Breast epithelium (tissue), 3 donors: Measurements from ENCODE around the gene SH2D3A.

ENCODE experiments used
- POLR2A ChIP-seq: fragments of 450-650 bp; IDR thresholded peaks from one replicate; pipeline ENCODE4 v1.6.1; 2016; ENCODE audit warnings: antibody characterized with exemption, mild to moderate bottlenecking, moderate library complexity
- POLR2AphosphoS5 ChIP-seq, 3 donors: sonication (generic); formaldehyde crosslinking; IDR thresholded peaks; one replicate each; pipeline ENCODE4 v1.6.1; 2017; ENCODE audit warnings: antibody characterized with exemption in 3 of 3
- TF ChIP-seq, protein P1 (sequence below), 3 donors: fragments of 450-650 bp; IDR thresholded peaks; one replicate each; pipeline ENCODE4 v1.5.1; 2016 to 2017; ENCODE audit warnings: antibody characterized with exemption in 3 of 3, mild to moderate bottlenecking in 3 of 3, moderate library complexity in 3 of 3

DNA sequence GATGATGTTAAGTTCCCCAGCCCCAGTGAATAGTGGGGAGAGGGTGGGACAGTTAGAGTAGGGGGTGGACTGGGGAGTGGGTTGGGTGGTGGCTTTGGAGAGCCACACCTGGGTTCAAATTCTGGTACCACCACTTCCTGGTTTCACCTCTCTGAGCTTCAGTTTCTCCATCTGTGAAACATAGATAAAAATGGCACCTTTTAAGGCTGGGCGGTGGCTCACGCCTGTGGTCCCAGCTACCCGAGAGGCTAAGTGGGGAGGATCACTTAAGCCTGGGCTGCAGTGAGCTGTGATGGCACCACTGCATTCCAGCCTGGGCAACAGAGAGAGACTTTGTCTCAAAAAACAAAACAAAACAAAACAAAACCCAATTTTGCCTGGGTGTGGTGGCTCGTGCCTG lies 11.2 kb upstream of the SH2D3A start:
- TF ChIP-seq, protein P1, sequence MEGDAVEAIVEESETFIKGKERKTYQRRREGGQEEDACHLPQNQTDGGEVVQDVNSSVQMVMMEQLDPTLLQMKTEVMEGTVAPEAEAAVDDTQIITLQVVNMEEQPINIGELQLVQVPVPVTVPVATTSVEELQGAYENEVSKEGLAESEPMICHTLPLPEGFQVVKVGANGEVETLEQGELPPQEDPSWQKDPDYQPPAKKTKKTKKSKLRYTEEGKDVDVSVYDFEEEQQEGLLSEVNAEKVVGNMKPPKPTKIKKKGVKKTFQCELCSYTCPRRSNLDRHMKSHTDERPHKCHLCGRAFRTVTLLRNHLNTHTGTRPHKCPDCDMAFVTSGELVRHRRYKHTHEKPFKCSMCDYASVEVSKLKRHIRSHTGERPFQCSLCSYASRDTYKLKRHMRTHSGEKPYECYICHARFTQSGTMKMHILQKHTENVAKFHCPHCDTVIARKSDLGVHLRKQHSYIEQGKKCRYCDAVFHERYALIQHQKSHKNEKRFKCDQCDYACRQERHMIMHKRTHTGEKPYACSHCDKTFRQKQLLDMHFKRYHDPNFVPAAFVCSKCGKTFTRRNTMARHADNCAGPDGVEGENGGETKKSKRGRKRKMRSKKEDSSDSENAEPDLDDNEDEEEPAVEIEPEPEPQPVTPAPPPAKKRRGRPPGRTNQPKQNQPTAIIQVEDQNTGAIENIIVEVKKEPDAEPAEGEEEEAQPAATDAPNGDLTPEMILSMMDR (IDR thresholded peaks at IDR 0.05) = no peak
- no peak for TF ChIP-seq POLR2AphosphoS5 (IDR thresholded peaks at IDR 0.05)
- TF ChIP-seq POLR2A = no peak
